ENCODE results near the gene TRIP11. TPM values are rescaled to one million over a fixed set of nuclear protein-coding genes. Genes with fewer than 3 reads are reported as not detected.

The TRIP11 gene
- polyA plus RNA-seq, 1 donor = 45.8 TPM

GRCh38 chr14:92012121-92012748, 27.6 kb downstream of the TRIP11 start:
- DNase-seq = no peak

- no peak for DNase-seq
These were observed 29.2 kb downstream of the TRIP11 start for GRCh38 chr14:92010644-92011043.

- DNase-seq = no peak
These were observed 30.3 kb downstream of the TRIP11 start for GRCh38 chr14:92009604-92010003.

- DNase-seq = no peak
These were observed 34.8 kb downstream of the TRIP11 start for GRCh38 chr14:92005019-92005418.

- DNase-seq = no peak
These were observed 35.8 kb downstream of the TRIP11 start for GRCh38 chr14:92004062-92004461.

GRCh38 chr14:91998667-91999570, 40.9 kb downstream of the TRIP11 start:
- no peak for DNase-seq

GRCh38 chr14:91997492-91997891, 42.4 kb downstream of the TRIP11 start:
- no peak for DNase-seq

GRCh38 chr14:91996948-91997371, 42.9 kb downstream of the TRIP11 start:
- DNase-seq = peak; percentile 59

GRCh38 chr14:91987192-91987591, 52.7 kb downstream of the TRIP11 start:
- DNase-seq = no peak

- no peak for DNase-seq
These were observed 54.2 kb downstream of the TRIP11 start for GRCh38 chr14:91985521-91986255.

GRCh38 chr14:91985008-91985407, 54.9 kb downstream of the TRIP11 start:
- DNase-seq = no peak

- no peak for DNase-seq
These were observed 56.3 kb downstream of the TRIP11 start for GRCh38 chr14:91983588-91983987.

- DNase-seq = no peak
These were observed 59.7 kb downstream of the TRIP11 start for GRCh38 chr14:91980157-91980556.

- no peak for DNase-seq
These were observed 62.0 kb downstream of the TRIP11 start for GRCh38 chr14:91977884-91978283.

GRCh38 chr14:91975763-91976162, 64.1 kb downstream of the TRIP11 start:
- no peak for DNase-seq

- DNase-seq = no peak
These were observed 68.6 kb downstream of the TRIP11 start for GRCh38 chr14:91971188-91971778.

GRCh38 chr14:91968280-91968679, 71.6 kb downstream of the TRIP11 start:
- DNase-seq = no peak

- no peak for DNase-seq
These were observed 75.1 kb downstream of the TRIP11 start for GRCh38 chr14:91964724-91965123.

GRCh38 chr14:91964011-91964410, 75.8 kb downstream of the TRIP11 start:
- no peak for DNase-seq

GRCh38 chr14:91963465-91963864, 76.4 kb downstream of the TRIP11 start:
- no peak for DNase-seq

GRCh38 chr14:91961297-91962220, 78.3 kb downstream of the TRIP11 start:
- no peak for DNase-seq

Data from left kidney (tissue), 2 donors.